Measurements from ENCODE around the gene ABHD10.
"Not testable (repeated sequence)": the region's sequence is repeated elsewhere in the genome, so short reads cannot be mapped to it uniquely, and the experiment has no call there.

The ABHD10 gene

DNA sequence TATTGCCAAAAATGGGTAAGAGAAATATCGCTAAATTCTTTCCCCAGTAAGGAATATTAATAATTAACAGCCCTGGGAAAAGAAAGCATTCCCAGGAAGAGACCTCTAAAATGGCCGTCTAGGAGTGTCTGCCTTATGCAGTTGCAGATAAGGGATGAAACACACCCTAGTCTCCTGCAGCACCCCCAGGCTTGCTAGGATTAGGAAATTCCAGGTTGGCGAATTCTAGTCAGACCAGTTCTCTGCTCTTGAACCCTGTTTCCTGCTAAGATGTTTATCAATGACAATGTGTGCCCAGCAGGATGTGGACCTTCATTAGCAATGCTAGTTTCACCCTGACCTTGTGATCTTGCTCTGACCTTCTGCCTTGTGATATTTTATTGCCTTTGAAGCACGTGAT lies 58.4 kb downstream of the ABHD10 start:
- not testable (repeated sequence) for DNase-seq

DNA sequence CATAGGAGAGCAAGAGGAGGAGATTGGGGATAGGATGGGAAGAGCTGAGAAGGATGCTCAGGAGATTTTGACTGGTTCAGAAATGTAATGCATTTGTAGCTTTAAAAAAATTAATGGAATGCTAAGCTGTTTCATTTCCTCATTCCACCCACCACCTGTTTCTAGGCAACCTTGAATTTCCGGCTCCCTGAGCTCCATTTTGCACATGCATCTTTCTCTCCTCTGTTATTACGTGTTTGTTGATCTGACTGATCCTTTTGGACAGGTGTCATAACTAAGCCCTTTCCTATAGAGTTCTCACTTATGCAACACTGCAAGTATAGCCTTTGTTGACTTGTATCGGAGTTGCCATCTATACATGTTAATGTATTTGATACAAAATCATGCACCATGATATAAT lies 60.0 kb downstream of the ABHD10 start:
- no peak for DNase-seq

DNA sequence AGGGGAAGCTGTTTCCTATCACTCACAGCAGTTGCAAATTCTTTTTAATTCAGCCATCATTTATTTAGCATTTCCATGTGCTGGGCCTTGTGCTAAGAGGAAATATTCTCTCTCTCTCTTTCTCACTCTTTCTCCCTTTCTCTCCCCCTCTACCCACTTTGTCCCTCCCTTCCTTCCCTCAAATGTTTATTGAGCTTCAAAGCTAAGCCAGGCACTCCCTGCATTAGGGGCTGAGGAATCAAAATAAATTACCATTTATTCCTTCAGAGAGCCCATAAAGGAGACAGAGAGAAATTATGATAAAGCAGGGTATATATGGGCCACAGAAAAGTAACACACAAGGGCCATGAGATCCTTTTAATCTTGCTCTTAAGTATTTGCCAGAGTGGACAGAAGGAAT lies 62.5 kb downstream of the ABHD10 start:
- DNase-seq: no peak

DNA sequence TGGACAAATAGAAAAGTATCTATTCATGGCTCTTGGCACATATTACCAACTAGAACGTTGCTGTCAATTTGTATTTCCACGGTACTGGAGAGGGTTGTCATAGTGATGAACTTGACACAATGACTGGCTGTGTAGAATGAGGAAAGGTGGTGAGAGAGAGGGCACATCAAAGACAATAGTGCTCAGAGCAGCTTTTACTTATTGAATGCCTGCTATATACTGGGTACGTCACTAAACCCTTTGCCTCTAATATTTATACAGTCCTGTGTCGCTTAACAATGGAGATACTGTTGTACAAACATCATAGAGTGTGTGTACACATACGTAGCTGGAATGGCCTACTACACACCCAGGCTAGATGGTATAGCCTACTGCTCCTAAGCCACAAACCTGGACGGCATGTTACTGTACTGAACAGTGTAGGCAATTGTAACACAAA lies 64.0 kb downstream of the ABHD10 start:
- peak; percentile 93 for DNase-seq

Measured in NCI-H187 treated with DMSO at 0.1 percent for 48 hours (cell line).